Transverse colon (tissue), 4 donors: Measurements from ENCODE around the gene TMEM92. TPM values are rescaled to one million over a fixed set of nuclear protein-coding genes. Genes with fewer than 3 reads are reported as not detected.

Source experiments
- DNase-seq: peaks from one replicate; pipeline ENCODE4 v3.0.0-alpha.2; 2019
- H3K27ac ChIP-seq, 4 donors: fragments of 200-600 bp; sonication (generic); 2 replicates each; pipeline ENCODE4 v1.5.1; 2016 to 2018; ENCODE audit warnings: inconsistent platforms in 4 of 4
- H3K27me3 ChIP-seq: fragments of 200-600 bp; sonication (generic); 2 replicates; pipeline ENCODE4 v1.5.1; 2017; ENCODE audit warnings: inconsistent platforms
- H3K36me3 ChIP-seq, 4 donors: fragments of 200-600 bp; sonication (generic); 2 replicates each; pipeline ENCODE4 v1.5.1; 2017 to 2019; ENCODE audit warnings: inconsistent platforms in 4 of 4
- H3K4me1 ChIP-seq, 4 donors: fragments of 200-600 bp; sonication (generic); 2 replicates each; pipeline ENCODE4 v1.5.1; 2017 to 2020; ENCODE audit warnings: inconsistent platforms in 4 of 4
- H3K4me3 ChIP-seq, 4 donors: fragments of 200-600 bp; sonication (generic); 1 replicate in 1 of 4; 2 replicates in 3 of 4; pipeline versions ENCODE4 v1.5.1 to v1.6.1; 2017 to 2019; ENCODE audit warnings: inconsistent platforms in 4 of 4
- H3K9me3 ChIP-seq, 2 donors: fragments of 200-600 bp; sonication (generic); 2 replicates each; pipeline ENCODE4 v1.5.1; 2017 to 2019; ENCODE audit warnings: inconsistent platforms in 2 of 2
- CTCF ChIP-seq, 5 experiments: fragments of 200-600 bp in 3 of 5; fragments of 450-650 bp in 2 of 5; sonication (generic) in 3 of 5; IDR thresholded peaks; 1 replicate in 2 of 5; 2 replicates in 3 of 5; pipeline ENCODE4 v1.5.1; 2016 to 2017; ENCODE audit warnings: antibody characterized with exemption in 5 of 5, inconsistent platforms in 3 of 5, mild to moderate bottlenecking in 2 of 5, moderate library complexity in 1 of 5
- EP300 ChIP-seq: sonication (generic); formaldehyde crosslinking; IDR thresholded peaks from one replicate; pipeline ENCODE4 v1.6.1; 2017; ENCODE audit warnings: antibody characterized with exemption, low read depth
- POLR2A ChIP-seq: fragments of 450-650 bp; IDR thresholded peaks from one replicate; pipeline ENCODE4 v1.6.1; 2016; ENCODE audit warnings: antibody characterized with exemption, mild to moderate bottlenecking, moderate library complexity
- POLR2AphosphoS5 ChIP-seq, 3 donors: sonication (generic); formaldehyde crosslinking; IDR thresholded peaks; one replicate each; pipeline ENCODE4 v1.6.1; 2016; ENCODE audit warnings: antibody characterized with exemption in 3 of 3
- WGBS, 2 donors: methylation state at CpG; one replicate each; pipeline ENCODE4 v1.1.5; 2018; ENCODE audit warnings: low coverage in 1 of 2; 5-methylcytosine and 5-hydroxymethylcytosine counted together
- in situ Hi-C, 4 donors: fragments of 200-750 bp; cut with MboI; loops; one replicate each; pipeline versions ENCODE4 v1.15.0 to v1.15.1; 2017; ENCODE audit warnings: low sequenced_read_pairs in 3 of 4, low pct_ligation_motif_present in 1 of 4, low pct_unique_long_range_greater_than_20kb in 1 of 4
- intact Hi-C: fragments of 100-400 bp; cut with DNase I; formaldehyde crosslinking; loops from one replicate; pipeline ENCODE4 v1.15.1; 2023; ENCODE audit warnings: low total_unique reads
- total RNA-seq, 4 donors: library from RNA; depleted of rRNA; stranded (reverse); fragments of >200 nt; gene quantifications; one replicate each; pipeline ENCODE4 v1.1.0, GENCODE V29; 2016

TMEM92 gene
- total RNA-seq, 4 donors from 2014 or later = 1.9 to 3.7 TPM; not detected in 2

GRCh38 chr17:50277357-50277754, 3.1 kb downstream of the TMEM92 start:
- no peak overlapping the region for H3K4me3 ChIP-seq
- H3K4me1 ChIP-seq = peaks cover 6 to 49% (median 39%) of the 10 kb centered on the region in 4 donors
- 40 to 83% methylated on average over 1 to 5 of the region's 5 CpGs for WGBS, 2 donors
- in situ Hi-C loops (loop anchor here in 1 of 4 donors (10.0 kb wide), 1 partner anchor 73 kb away; the partner anchor contains the start of gene COL1A1), intact Hi-C loops (no loop called here)
- DNase-seq = no peak
- no peak overlapping the region for H3K27ac ChIP-seq
- no peak for TF ChIP-seq CTCF (IDR thresholded peaks at IDR 0.05)
- TF ChIP-seq EP300 = no peak
- TF ChIP-seq POLR2AphosphoS5 (IDR thresholded peaks at IDR 0.05) = no peak
- no peak for TF ChIP-seq POLR2A
- H3K36me3 ChIP-seq = no peaks in the 10 kb centered on the region
- no peaks in the 10 kb centered on the region for H3K9me3 ChIP-seq
- H3K27me3 ChIP-seq = peaks cover 11% of the 10 kb centered on the region

GRCh38 chr17:50278526-50279180, 4.4 kb downstream of the TMEM92 start:
- Histone ChIP-seq H3K27ac (no peak overlapping the region), H3K4me1 (peaks cover 1 to 38% (median 30%) of the 10 kb centered on the region in 4 donors), H3K9me3 (no peaks in the 10 kb centered on the region), H3K4me3 (no peak overlapping the region), H3K36me3 (no peaks in the 10 kb centered on the region), H3K27me3 (peaks cover 10% of the 10 kb centered on the region)
- intact Hi-C loops = no loop called here
- WGBS, 2 donors = 87% methylated on average over 14 of the region's 14 CpGs; no CpG with 5 or more reads in 1 of the 2 donors
- TF ChIP-seq POLR2A (no peak), CTCF (IDR thresholded peaks at IDR 0.05) (no peak), EP300 (no peak), POLR2AphosphoS5 (IDR thresholded peaks at IDR 0.05) (no peak)
- in situ Hi-C loops = loop anchor here in 1 of 4 donors (10.0 kb wide), 1 partner anchor 74 kb away; the partner anchor contains the start of gene COL1A1
- DNase-seq = no peak

GRCh38 chr17:50279181-50279526, 4.9 kb downstream of the TMEM92 start:
- WGBS, 2 donors = 62% methylated on average over 4 of the region's 4 CpGs; no CpG with 5 or more reads in 1 of the 2 donors
- no peaks in the 10 kb centered on the region for H3K36me3 ChIP-seq
- peaks cover 0 to 33% (median 25%) of the 10 kb centered on the region in 4 donors for H3K4me1 ChIP-seq
- H3K27me3 ChIP-seq = peaks cover 5% of the 10 kb centered on the region
- in situ Hi-C loops = loop anchor here in 1 of 4 donors (10.0 kb wide), 1 partner anchor 74 kb away; the partner anchor contains the start of gene COL1A1
- no peak for TF ChIP-seq EP300
- no peak for TF ChIP-seq CTCF (IDR thresholded peaks at IDR 0.05)
- TF ChIP-seq POLR2A = no peak
- no peak for TF ChIP-seq POLR2AphosphoS5 (IDR thresholded peaks at IDR 0.05)
- H3K9me3 ChIP-seq = no peaks in the 10 kb centered on the region
- H3K27ac ChIP-seq = no peak overlapping the region
- intact Hi-C loops = no loop called here
- H3K4me3 ChIP-seq = no peak overlapping the region
- DNase-seq = no peak

- DNase-seq = no peak
- in situ Hi-C loops = loop anchor here in 1 of 4 donors (10.0 kb wide), 1 partner anchor 75 kb away; the partner anchor contains the start of gene COL1A1
- intact Hi-C loops = no loop called here
- WGBS, 2 donors = 95% methylated on average over 7 of the region's 7 CpGs; no CpG with 5 or more reads in 1 of the 2 donors
- Histone ChIP-seq H3K27me3 (peaks cover under 1% of the 10 kb centered on the region), H3K36me3 (no peaks in the 10 kb centered on the region), H3K4me3 (no peak overlapping the region), H3K27ac (no peak overlapping the region), H3K4me1 (peaks cover 0 to 31% (median 21%) of the 10 kb centered on the region in 4 donors), H3K9me3 (no peaks in the 10 kb centered on the region)
- no peak for TF ChIP-seq CTCF (IDR thresholded peaks at IDR 0.05)
- no peak for TF ChIP-seq POLR2AphosphoS5 (IDR thresholded peaks at IDR 0.05)
- no peak for TF ChIP-seq EP300
- TF ChIP-seq POLR2A = no peak
These were observed 5.4 kb downstream of the TMEM92 start for GRCh38 chr17:50279639-50280038.
